Tibial artery (tissue), 4 donors: ENCODE data around the gene ZNF239.

ENCODE experiments used
- DNase-seq, 2 donors: peaks; one replicate each; pipeline ENCODE4 v3.0.0-alpha.2; 2019
- H3K27ac ChIP-seq, 2 donors: fragments of 200-600 bp; sonication (generic) in 1 of 2; 1 replicate in 1 of 2; 2 replicates in 1 of 2; pipeline ENCODE4 v1.5.1; 2018 to 2019; ENCODE audit warnings: mild to moderate bottlenecking in 1 of 2
- H3K27me3 ChIP-seq, 2 donors: fragments of 200-600 bp; sonication (generic) in 1 of 2; one replicate each; pipeline versions ENCODE4 v1.5.1 to v1.6.0; 2016 to 2019
- H3K36me3 ChIP-seq, 3 donors: fragments of 200-600 bp; sonication (generic) in 2 of 3; one replicate each; pipeline ENCODE4 v1.5.1; 2016 to 2019; ENCODE audit warnings: mild to moderate bottlenecking in 2 of 3
- H3K4me1 ChIP-seq, 4 donors: fragments of 200-600 bp; sonication (generic) in 2 of 4; 1 replicate in 3 of 4; 2 replicates in 1 of 4; pipeline ENCODE4 v1.5.1; 2016 to 2019
- H3K4me3 ChIP-seq, 2 donors: fragments of 200-600 bp; sonication (generic) in 1 of 2; 1 replicate in 1 of 2; 2 replicates in 1 of 2; pipeline ENCODE4 v1.5.1; 2018 to 2019; ENCODE audit warnings: mild to moderate bottlenecking in 2 of 2
- H3K9me3 ChIP-seq, 3 donors: fragments of 200-600 bp; sonication (generic) in 1 of 3; one replicate each; pipeline ENCODE4 v1.5.1; 2016 to 2019
- CTCF ChIP-seq, 2 experiments: fragments of 200-600 bp in 1 of 2; fragments of 450-650 bp in 1 of 2; IDR thresholded peaks; one replicate each; pipeline ENCODE4 v1.5.1; 2017 to 2019; ENCODE audit warnings: antibody characterized with exemption in 2 of 2, mild to moderate bottlenecking in 1 of 2, moderate library complexity in 1 of 2
- intact Hi-C: fragments of 100-400 bp; cut with DNase I; formaldehyde crosslinking; loops from one replicate; pipeline ENCODE4 v1.15.0; 2023; ENCODE audit warnings: low total_unique reads

The ZNF239 gene

GRCh38 chr10:43524434-43525247 is 49.8 kb downstream of the ZNF239 start:
- no peak overlapping the region for H3K27ac ChIP-seq
- H3K9me3 ChIP-seq, result peaks cover 8 to 81% (median 59%) of the 10 kb centered on the region in 3 donors
- H3K36me3 ChIP-seq, result peaks cover 0 to 12% (median 5%) of the 10 kb centered on the region in 3 donors
- DNase-seq, result no peak
- no peaks in the 10 kb centered on the region for H3K27me3 ChIP-seq
- intact Hi-C loops, result no loop called here
- no peaks in the 10 kb centered on the region for H3K4me1 ChIP-seq
- TF ChIP-seq CTCF (IDR thresholded peaks at IDR 0.05), result no peak
- H3K4me3 ChIP-seq, result no peak overlapping the region
